SK-MEL-5 (cell line): ENCODE measurements around the gene CCT7. TPM values are rescaled to one million over a fixed set of nuclear protein-coding genes. Genes with fewer than 3 reads are reported as not detected.

ENCODE experiments used
- DNase-seq: peaks from one replicate; pipeline ENCODE4 v3.0.0-alpha.2; 2016; ENCODE audit warnings: low read depth, low spot score
- in situ Hi-C: cut with HindIII; loops from 2 replicates; pipeline ENCODE4 v1.10.0; 2016; ENCODE audit warnings: low sequenced_read_pairs, high pct_unique_total_duplicates, low pct_unique_long_range_greater_than_20kb
- total RNA-seq: library from RNA; depleted of rRNA; stranded (reverse); fragments of >200 nt; shearing (Covaris generic); gene quantifications from 2 replicates; pipeline ENCODE4 v1.2.3, GENCODE V29; 2014

The CCT7 gene
- total RNA-seq, 1 experiment from 2014 or later, result 775 TPM

DNA sequence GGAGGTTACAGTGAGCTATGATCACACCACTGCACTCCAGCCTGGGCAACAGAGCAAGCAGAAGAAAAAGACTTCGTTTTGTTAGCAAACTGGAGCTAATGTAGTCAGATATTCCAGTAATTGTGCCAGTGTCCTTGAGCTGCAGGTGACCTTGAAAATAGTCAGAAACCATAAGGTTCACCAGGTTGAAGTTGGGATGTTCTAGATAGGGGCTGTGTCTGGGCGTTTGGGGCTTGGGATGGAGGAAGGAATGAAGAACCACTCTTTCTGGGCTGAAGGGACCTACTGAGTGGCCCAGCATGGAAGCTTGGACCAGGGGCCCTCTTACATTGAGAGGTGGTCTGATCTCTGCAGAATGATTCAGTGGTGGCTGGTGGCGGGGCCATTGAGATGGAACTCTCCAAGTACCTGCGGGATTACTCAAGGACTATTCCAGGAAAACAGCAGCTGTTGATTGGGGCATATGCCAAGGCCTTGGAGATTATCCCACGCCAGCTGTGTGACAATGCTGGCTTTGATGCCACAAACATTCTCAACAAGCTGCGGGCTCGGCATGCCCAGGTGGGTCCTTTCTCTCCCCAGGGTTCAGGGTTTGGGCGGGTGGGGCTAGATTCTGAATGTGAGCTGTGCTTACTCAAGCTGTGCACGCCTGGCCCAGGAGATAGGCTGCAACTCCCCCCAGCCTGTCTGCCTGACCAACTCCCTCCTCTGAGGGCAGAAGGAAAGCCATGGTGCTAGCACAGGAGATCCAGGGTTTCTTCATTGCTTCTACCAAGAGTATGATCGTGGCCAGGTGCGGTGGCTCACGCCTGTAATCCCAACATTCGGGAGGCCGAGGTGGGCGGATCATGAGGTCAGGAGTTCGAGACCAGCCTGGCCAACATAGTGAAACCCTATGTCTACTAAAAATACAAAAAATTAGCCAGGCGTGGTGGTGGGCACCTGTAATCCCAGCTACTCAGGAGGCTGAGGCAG, 17.1 kb downstream of the CCT7 start:
- in situ Hi-C loops, result no loop called here
- no peak for DNase-seq

GRCh38 chr2:73252238-73253027, 18.3 kb downstream of the CCT7 start:
- in situ Hi-C loops, result no loop called here
- DNase-seq, result no peak

GRCh38 chr2:73253400-73253799, 19.3 kb downstream of the CCT7 start:
- in situ Hi-C loops, result no loop called here
- DNase-seq, result no peak

DNA sequence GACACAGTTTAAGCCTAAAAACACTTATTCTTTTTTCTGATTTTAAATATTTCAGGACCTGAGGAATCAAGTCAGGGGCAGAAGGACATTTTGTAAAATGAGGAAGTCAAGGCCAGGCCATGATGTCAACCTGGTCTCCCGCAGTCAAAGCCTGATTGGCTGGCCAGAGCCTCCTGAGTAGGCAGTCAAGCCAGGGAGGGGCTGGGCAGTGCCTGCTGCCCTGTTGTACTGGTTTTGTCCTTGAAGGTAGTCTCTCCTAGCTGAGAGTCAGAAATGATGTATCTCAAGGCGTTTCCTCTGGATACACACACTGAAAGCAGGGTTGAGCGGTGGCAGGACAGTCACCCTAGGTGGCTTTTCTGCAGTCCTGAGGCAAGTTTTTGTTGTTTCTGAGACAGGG, 19.8 kb downstream of the CCT7 start:
- in situ Hi-C loops, result no loop called here
- no peak for DNase-seq

DNA sequence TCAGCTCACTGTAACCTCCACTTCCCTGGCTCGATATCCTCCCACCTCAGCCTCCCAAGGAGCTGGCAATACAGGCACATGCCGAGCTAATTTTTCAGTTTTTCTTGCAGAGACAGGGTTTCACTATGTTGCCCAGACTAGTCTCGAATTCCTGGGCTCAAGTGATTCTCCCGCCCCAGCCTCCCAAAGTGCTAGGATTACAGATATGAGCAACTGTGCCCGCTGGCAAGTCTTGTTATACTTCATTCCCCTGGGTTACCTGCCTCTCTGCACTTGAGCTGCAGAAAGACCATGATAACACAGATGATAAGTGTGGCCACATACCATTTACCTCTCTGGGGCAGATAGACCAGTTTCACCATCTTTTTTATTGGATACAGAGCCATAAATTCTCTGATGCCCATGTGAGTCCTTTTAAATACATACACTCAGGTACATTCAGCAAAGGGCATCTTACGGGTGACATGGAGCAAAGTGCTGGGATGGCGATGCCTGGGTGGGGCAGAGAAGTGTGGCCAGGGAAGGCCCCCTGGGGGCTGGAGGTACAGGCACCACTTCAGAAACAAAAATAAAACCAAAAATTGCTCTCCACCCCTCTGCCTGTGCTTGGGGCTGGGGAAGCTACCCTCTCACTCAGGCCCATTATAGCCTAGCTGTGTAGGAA, 20.4 kb downstream of the CCT7 start:
- DNase-seq, result no peak
- in situ Hi-C loops, result no loop called here

DNA sequence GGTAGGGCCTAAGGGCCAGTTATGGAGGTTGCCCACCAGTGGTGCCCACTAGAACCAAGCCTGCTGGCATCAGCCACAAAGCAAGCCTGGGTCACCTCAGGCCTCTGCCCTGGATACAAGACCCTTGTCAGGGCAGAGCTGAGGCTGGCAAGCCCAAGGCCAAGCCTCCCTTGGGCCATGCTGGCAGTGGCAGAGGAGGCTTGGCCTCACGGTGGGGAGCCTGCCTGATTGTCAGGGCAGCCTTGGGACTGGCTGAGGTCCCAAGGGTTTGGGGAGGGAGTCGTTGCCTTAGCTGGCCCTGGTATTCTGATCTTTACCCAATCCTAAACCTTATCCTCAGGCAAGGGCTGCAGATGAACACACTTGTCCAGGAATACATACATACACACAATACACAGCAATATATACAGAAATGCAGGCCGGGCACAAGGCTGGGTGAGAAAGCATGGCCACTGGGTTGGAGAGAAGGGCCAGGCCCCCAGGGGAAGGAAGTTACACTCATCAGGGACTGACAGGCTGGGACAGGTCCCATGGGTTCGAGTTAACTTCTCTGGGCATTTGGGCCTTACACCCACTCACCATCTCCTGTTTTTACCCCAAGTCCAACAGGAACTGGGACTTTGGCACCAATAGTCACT, 21.0 kb downstream of the CCT7 start:
- in situ Hi-C loops, result no loop called here
- no peak for DNase-seq

GRCh38 chr2:73255907-73256617, 22.0 kb downstream of the CCT7 start:
- in situ Hi-C loops, result no loop called here

DNA sequence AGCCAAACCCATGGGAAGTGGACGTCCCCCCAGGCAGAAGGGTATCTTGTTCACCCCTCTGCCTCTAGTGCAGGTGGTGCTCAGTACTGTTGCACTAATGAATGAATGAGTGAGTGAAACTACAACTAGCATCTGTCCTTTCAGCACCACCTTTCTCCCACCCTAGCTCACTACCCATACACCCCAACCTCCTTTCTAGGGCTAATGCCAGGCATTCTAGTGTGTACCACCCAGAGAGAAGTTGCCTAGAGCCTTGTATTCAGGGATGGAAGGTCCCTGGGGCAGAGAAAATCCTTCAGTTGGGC, 22.5 kb downstream of the CCT7 start:
- in situ Hi-C loops, result no loop called here
- DNase-seq, result no peak

More at GRCh38 chr2:73255907-73256617, 22.0 kb downstream of the CCT7 start:
- no peak for DNase-seq

DNA sequence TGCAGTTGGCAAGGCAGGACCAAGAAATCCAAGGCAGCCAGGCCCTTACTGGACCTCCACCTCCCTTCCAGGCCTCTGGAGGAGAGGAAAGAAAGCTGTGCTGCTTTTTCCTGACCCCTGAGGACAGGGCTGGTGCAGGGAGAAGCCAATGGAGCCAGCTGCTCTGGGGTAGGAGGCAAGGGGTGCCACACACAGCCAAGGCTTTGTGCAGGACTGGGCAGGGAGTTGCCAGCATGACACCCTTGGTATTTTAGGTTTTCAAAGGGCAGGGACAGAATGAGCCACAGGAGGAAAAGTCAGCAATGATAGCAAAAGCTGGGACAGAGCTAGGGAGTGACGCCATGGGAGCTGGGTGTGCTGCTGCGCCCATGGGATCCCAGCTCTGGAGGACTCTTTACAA, 22.9 kb downstream of the CCT7 start:
- DNase-seq, result no peak
- in situ Hi-C loops, result no loop called here

DNA sequence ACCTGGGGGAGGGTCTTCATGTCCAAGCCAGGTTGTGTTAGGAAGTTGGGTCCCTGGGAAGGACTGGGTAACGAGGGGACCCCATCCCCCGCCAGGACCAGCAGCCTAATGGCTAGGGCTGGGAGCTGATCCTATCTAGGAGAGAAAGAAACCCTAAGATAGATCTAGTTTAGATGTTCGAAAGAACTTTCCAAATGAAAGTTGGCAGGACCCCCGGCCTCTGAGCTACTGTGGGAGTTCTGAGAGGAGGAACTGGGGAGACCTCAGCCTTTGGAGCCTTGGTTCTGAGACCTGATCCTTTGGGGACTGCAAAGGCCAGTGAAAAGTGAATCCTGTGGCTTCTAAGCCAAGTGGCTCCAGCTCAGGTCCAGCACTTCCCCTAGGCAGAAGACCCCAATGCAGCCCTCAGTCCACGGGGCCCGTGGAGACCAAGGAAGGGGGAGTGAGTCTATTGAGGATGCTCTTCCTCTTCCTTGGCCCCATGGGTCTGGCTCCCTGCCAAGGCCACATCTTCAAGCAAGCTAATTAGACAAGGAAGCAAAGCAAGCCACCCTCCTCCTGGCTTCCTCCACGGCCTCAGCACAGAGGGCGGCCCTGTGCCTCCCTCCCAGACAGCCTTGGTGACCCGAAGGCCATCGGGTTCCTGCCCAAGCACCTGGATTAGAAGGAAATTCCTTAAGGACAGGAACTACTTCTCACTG, 23.5 kb downstream of the CCT7 start:
- DNase-seq, result no peak
- in situ Hi-C loops, result no loop called here

- in situ Hi-C loops, result no loop called here
- DNase-seq, result no peak
These were observed 24.2 kb downstream of the CCT7 start for GRCh38 chr2:73258186-73258912.

GRCh38 chr2:73258913-73259215, 24.8 kb downstream of the CCT7 start:
- in situ Hi-C loops, result no loop called here
- no peak for DNase-seq

GRCh38 chr2:73259276-73259675, 25.2 kb downstream of the CCT7 start:
- in situ Hi-C loops, result no loop called here
- no peak for DNase-seq

GRCh38 chr2:73259704-73260337, 25.7 kb downstream of the CCT7 start:
- in situ Hi-C loops, result no loop called here

GRCh38 chr2:73260338-73260984, 26.4 kb downstream of the CCT7 start:
- peak; percentile 65 for DNase-seq
- in situ Hi-C loops, result no loop called here

More at GRCh38 chr2:73259704-73260337, 25.7 kb downstream of the CCT7 start:
- DNase-seq, result no peak
